HG02759 (cell line): ENCODE data around the gene NBDY.
A peak's percentile ranks its signal among the peaks of the same experiment; 100 is the strongest.

Experiments used
- ATAC-seq: cut with Tn5 transposase; IDR thresholded peaks from one replicate; pipeline ENCODE4 v1.9.1; 2021; ENCODE audit warnings: mild to moderate bottlenecking, moderate library complexity; ENCODE audit not compliant: unreplicated experiment

The NBDY gene

GRCh38 chrX:56784666-56785065 lies 55.6 kb downstream of the NBDY start:
- no peak for ATAC-seq

GRCh38 chrX:56785442-56785841 lies 56.4 kb downstream of the NBDY start:
- ATAC-seq: no peak

- no peak for ATAC-seq
Observed at GRCh38 chrX:56786889-56787733, 58.1 kb downstream of the NBDY start.

- ATAC-seq: no peak
Observed at GRCh38 chrX:56787734-56788152, 58.7 kb downstream of the NBDY start.

GRCh38 chrX:56788229-56788628 lies 59.2 kb downstream of the NBDY start:
- no peak for ATAC-seq

- no peak for ATAC-seq
Observed at GRCh38 chrX:56788717-56789122, 59.7 kb downstream of the NBDY start.

GRCh38 chrX:56789518-56790070 lies 60.6 kb downstream of the NBDY start:
- no peak for ATAC-seq

- ATAC-seq: no peak
Observed at GRCh38 chrX:56790778-56791177, 61.7 kb downstream of the NBDY start.

GRCh38 chrX:56791456-56791855 lies 62.4 kb downstream of the NBDY start:
- ATAC-seq: no peak

- peak; percentile 65 for ATAC-seq
Observed at GRCh38 chrX:56792270-56793111, 63.4 kb downstream of the NBDY start.

GRCh38 chrX:56793112-56793430 lies 64.0 kb downstream of the NBDY start:
- ATAC-seq: no peak

GRCh38 chrX:56793521-56794320 lies 64.7 kb downstream of the NBDY start:
- ATAC-seq: no peak

GRCh38 chrX:56794404-56795230 lies 65.6 kb downstream of the NBDY start:
- ATAC-seq: no peak

GRCh38 chrX:56795309-56795868 lies 66.3 kb downstream of the NBDY start:
- ATAC-seq: no peak

- no peak for ATAC-seq
Observed at GRCh38 chrX:56796641-56797395, 67.8 kb downstream of the NBDY start.

GRCh38 chrX:56797574-56798338 lies 68.7 kb downstream of the NBDY start:
- ATAC-seq: no peak

GRCh38 chrX:56798339-56798711 lies 69.3 kb downstream of the NBDY start:
- ATAC-seq: no peak
